GM12801 (cell line): ENCODE results near the gene CMSS1.

Experiments
- CTCF ChIP-seq: IDR thresholded peaks from one replicate; pipeline ENCODE4 v1.5.1; 2011; ENCODE audit warnings: control low read depth; ENCODE audit not compliant: insufficient read length; ENCODE audit errors: extremely low read depth

Gene CMSS1

GRCh38 chr3:100073049-100073713, 255.5 kb downstream of the CMSS1 start:
- no peak for TF ChIP-seq CTCF

- TF ChIP-seq CTCF, result no peak
These were observed 256.1 kb downstream of the CMSS1 start for GRCh38 chr3:100073714-100074307.

GRCh38 chr3:100075196-100075595, 257.5 kb downstream of the CMSS1 start:
- TF ChIP-seq CTCF, result no peak

GRCh38 chr3:100075851-100076730, 258.4 kb downstream of the CMSS1 start:
- TF ChIP-seq CTCF, result no peak

GRCh38 chr3:100076731-100077529, 259.3 kb downstream of the CMSS1 start:
- no peak for TF ChIP-seq CTCF

GRCh38 chr3:100079328-100079727, 261.7 kb downstream of the CMSS1 start:
- no peak for TF ChIP-seq CTCF

GRCh38 chr3:100080573-100080972, 262.9 kb downstream of the CMSS1 start:
- TF ChIP-seq CTCF, result no peak
